ENCODE data around the gene EHMT1.
"Not testable (repeated sequence)": the region's sequence is repeated elsewhere in the genome, so short reads cannot be mapped to it uniquely, and the experiment has no call there.

- TF ChIP-seq CTCF (IDR thresholded peaks at IDR 0.05; ENCODE audit: insufficient read depth, low read length, poor library complexity, severe bottlenecking); EZH2phosphoT487 (conservative IDR thresholded peaks at IDR 0.05; ENCODE audit: low read length): not testable (repeated sequence)
Measured at GRCh38 chr9:137622211-137622610, 3.4 kb downstream of the EHMT1 start.

Data from SU-DHL-6 (cell line).